HepG2 (cell line): ENCODE data around the gene LRSAM1. TPM values are rescaled to one million over a fixed set of nuclear protein-coding genes. Genes with fewer than 3 reads are reported as not detected.

Source experiments
- FOXO4 ChIP-seq: sonication (generic); formaldehyde crosslinking; conservative IDR thresholded peaks from 2 replicates; pipeline ENCODE4 v1.8.1; 2023; ENCODE audit warnings: missing genetic modification reagents
- GATAD1 ChIP-seq: IDR thresholded peaks from 2 replicates; pipeline ENCODE4 v1.6.1; 2016; ENCODE audit warnings: missing genetic modification reagents, missing compliant biosample characterization
- GTF3A ChIP-seq: sonication (generic); formaldehyde crosslinking; conservative IDR thresholded peaks from 2 replicates; pipeline ENCODE4 v1.4.0; 2020; ENCODE audit warnings: mild to moderate bottlenecking, missing genetic modification reagents
- HNRNPUL1 ChIP-seq: fragments of 200-400 bp; formaldehyde crosslinking; IDR thresholded peaks from 2 replicates; pipeline ENCODE4 v1.6.1; 2017; ENCODE audit warnings: low read depth, mild to moderate bottlenecking, low read length, moderate library complexity
- NCOA1 ChIP-seq: sonication (generic); formaldehyde crosslinking; IDR thresholded peaks from 2 replicates; pipeline ENCODE4 v1.9.0; 2021; ENCODE audit warnings: missing genetic modification reagents
- PITX1 ChIP-seq: sonication (generic); formaldehyde crosslinking; IDR thresholded peaks from 2 replicates; pipeline ENCODE4 v1.5.1; 2020; ENCODE audit warnings: mild to moderate bottlenecking, missing genetic modification reagents
- RORA ChIP-seq: sonication (generic); formaldehyde crosslinking; IDR thresholded peaks from 2 replicates; pipeline ENCODE4 v1.5.0; 2020; ENCODE audit warnings: mild to moderate bottlenecking, missing genetic modification reagents, moderate library complexity
- TEAD3 ChIP-seq: optimal IDR thresholded peaks from 2 replicates; pipeline ENCODE3; 2016; ENCODE audit warnings: borderline replicate concordance
- ZFP1 ChIP-seq: IDR thresholded peaks from 2 replicates; pipeline ENCODE4 v1.6.1; 2016
- ZFP62 ChIP-seq: sonication (generic); formaldehyde crosslinking; IDR thresholded peaks from 2 replicates; pipeline ENCODE4 v1.4.0; 2020; ENCODE audit warnings: missing genetic modification reagents
- ZFP90 ChIP-seq: sonication (generic); formaldehyde crosslinking; IDR thresholded peaks from 2 replicates; pipeline ENCODE4 v1.8.0; 2022; ENCODE audit warnings: missing genetic modification reagents, mild to moderate bottlenecking, inconsistent platforms, borderline replicate concordance
- ZNF180 ChIP-seq: sonication (generic); formaldehyde crosslinking; IDR thresholded peaks from 2 replicates; pipeline ENCODE4 v1.4.0; 2020; ENCODE audit warnings: low read depth, missing genetic modification reagents, borderline replicate concordance
- ZNF282 ChIP-seq: fragments of 450-650 bp; IDR thresholded peaks from 2 replicates; pipeline ENCODE4 v1.6.1; 2018; ENCODE audit not compliant: partially characterized antibody
- ZNF431 ChIP-seq: sonication (generic); formaldehyde crosslinking; IDR thresholded peaks from 2 replicates; pipeline ENCODE4 v1.9.0; 2022; ENCODE audit warnings: missing genetic modification reagents, low read depth, mild to moderate bottlenecking, borderline replicate concordance
- ZNF557 ChIP-seq: sonication (generic); formaldehyde crosslinking; IDR thresholded peaks from 2 replicates; pipeline ENCODE4 v1.4.0; 2020; ENCODE audit warnings: missing genetic modification reagents
- ZNF562 ChIP-seq: sonication (generic); formaldehyde crosslinking; IDR thresholded peaks from 2 replicates; pipeline ENCODE4 v1.8.0; 2022; ENCODE audit warnings: missing genetic modification reagents, borderline replicate concordance
- ZZZ3 ChIP-seq: sonication (generic); formaldehyde crosslinking; IDR thresholded peaks from 2 replicates; pipeline ENCODE4 v1.4.0; 2020; ENCODE audit warnings: missing genetic modification reagents, mild to moderate bottlenecking, borderline replicate concordance
- polyA plus RNA-seq, 8 experiments: library from polyadenylated mRNA; depleted of rRNA in 3 of 8; stranded (reverse) in 7 of 8; unstranded in 1 of 8; fragments of >200 nt; fragmentation: Illumina TruSeq in 4 of 8; extraction: Trizol in 4 of 8; gene quantifications; 2 replicates each; pipeline versions ENCODE4 v1.2.1 to v1.2.3, GENCODE V29; 2011 to 2016; ENCODE audit warnings: low read depth in 4 of 8, missing spikeins in 1 of 8, mixed read lengths in 1 of 8; ENCODE audit not compliant: insufficient read depth in 1 of 8
- total RNA-seq, 5 experiments: library from RNA; depleted of rRNA; stranded (reverse); fragments of >200 nt; fragmentation: Illumina TruSeq; extraction: Trizol; gene quantifications; 2 replicates each; pipeline ENCODE4 v1.2.3, GENCODE V29; 2016; ENCODE audit warnings: low read depth in 1 of 5
- TF ChIP-seq, protein P1 (sequence below): sonication (generic); formaldehyde crosslinking; IDR thresholded peaks from 2 replicates; pipeline ENCODE4 v1.4.0; 2020; ENCODE audit warnings: missing genetic modification reagents
- TF ChIP-seq, protein P2 (sequence below): sonication (generic); formaldehyde crosslinking; IDR thresholded peaks from 2 replicates; pipeline ENCODE4 v1.5.0; 2020; ENCODE audit warnings: missing genetic modification reagents
- TF ChIP-seq, protein P3 (sequence below): sonication (generic); formaldehyde crosslinking; conservative IDR thresholded peaks from 2 replicates; pipeline ENCODE4 v1.4.0; 2020; ENCODE audit warnings: missing genetic modification reagents

The LRSAM1 gene
- total and polyA plus RNA-seq, 2 of the 13 experiments (the other 11 are each of a cell fraction or from before 2014, with no cell fraction given) = 8.7 to 10.2 TPM

DNA sequence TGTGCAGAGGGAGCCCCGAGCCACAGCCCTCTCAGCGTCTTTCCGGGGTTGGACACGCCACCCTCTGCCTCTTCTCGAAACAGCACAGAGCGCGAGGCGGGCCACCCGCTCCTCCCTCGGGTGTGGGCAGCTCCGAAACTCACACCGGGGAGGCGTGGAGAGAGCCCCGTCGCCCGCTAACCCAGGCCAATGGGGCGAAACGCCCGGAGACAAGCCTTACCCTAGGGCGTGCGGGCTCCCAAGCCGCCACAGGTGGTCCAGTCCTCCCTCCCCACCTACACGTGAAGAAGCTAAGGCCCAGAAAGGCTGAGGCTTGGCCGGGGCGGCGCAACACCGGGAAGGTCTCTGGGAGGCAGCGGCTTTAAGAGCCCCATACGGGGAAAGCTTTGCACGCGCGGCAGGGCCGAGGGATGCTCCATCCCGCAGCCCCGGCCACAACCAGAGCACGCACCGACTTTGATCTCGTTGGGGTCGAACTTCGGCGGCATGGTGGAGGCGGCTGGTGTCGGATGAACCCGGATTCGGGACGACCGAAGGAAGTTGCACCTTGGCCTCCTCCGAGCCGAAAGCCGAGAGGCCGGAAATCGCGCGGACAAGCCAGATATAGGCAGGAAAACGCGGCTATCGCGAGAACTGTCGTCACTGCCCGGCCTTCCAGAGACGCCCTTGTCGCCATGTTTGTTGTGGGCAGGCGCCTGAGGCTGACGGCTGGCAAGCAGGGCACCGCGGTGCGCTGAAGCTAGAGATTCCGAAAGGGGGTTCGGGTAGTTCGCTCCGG is at the start of gene LRSAM1, which contains the start of gene RPL12 (continued):
- TF ChIP-seq, protein P1, sequence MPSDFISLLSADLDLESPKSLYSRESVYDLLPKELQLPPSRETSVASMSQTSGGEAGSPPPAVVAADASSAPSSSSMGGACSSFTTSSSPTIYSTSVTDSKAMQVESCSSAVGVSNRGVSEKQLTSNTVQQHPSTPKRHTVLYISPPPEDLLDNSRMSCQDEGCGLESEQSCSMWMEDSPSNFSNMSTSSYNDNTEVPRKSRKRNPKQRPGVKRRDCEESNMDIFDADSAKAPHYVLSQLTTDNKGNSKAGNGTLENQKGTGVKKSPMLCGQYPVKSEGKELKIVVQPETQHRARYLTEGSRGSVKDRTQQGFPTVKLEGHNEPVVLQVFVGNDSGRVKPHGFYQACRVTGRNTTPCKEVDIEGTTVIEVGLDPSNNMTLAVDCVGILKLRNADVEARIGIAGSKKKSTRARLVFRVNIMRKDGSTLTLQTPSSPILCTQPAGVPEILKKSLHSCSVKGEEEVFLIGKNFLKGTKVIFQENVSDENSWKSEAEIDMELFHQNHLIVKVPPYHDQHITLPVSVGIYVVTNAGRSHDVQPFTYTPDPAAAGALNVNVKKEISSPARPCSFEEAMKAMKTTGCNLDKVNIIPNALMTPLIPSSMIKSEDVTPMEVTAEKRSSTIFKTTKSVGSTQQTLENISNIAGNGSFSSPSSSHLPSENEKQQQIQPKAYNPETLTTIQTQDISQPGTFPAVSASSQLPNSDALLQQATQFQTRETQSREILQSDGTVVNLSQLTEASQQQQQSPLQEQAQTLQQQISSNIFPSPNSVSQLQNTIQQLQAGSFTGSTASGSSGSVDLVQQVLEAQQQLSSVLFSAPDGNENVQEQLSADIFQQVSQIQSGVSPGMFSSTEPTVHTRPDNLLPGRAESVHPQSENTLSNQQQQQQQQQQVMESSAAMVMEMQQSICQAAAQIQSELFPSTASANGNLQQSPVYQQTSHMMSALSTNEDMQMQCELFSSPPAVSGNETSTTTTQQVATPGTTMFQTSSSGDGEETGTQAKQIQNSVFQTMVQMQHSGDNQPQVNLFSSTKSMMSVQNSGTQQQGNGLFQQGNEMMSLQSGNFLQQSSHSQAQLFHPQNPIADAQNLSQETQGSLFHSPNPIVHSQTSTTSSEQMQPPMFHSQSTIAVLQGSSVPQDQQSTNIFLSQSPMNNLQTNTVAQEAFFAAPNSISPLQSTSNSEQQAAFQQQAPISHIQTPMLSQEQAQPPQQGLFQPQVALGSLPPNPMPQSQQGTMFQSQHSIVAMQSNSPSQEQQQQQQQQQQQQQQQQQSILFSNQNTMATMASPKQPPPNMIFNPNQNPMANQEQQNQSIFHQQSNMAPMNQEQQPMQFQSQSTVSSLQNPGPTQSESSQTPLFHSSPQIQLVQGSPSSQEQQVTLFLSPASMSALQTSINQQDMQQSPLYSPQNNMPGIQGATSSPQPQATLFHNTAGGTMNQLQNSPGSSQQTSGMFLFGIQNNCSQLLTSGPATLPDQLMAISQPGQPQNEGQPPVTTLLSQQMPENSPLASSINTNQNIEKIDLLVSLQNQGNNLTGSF (CRISPR knock-in tag) = 0 out of 2 replicates have a peak, but pooled peaks have one; percentile 20
- TF ChIP-seq FOXO4 (CRISPR knock-in tag) = no peak
- peak; percentile 89 for TF ChIP-seq GATAD1 (CRISPR knock-in tag)
- no peak for TF ChIP-seq ZNF282
- no peak for TF ChIP-seq ZNF562
- TF ChIP-seq PITX1 = peak; percentile 51; the same call in 1 of the 2 replicates
- TF ChIP-seq, protein P2, sequence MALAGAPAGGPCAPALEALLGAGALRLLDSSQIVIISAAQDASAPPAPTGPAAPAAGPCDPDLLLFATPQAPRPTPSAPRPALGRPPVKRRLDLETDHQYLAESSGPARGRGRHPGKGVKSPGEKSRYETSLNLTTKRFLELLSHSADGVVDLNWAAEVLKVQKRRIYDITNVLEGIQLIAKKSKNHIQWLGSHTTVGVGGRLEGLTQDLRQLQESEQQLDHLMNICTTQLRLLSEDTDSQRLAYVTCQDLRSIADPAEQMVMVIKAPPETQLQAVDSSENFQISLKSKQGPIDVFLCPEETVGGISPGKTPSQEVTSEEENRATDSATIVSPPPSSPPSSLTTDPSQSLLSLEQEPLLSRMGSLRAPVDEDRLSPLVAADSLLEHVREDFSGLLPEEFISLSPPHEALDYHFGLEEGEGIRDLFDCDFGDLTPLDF (CRISPR knock-in tag) = peak; percentile 58; the same call in 1 of the 2 replicates
- TF ChIP-seq TEAD3 (CRISPR knock-in tag) = peak; percentile 63
- peak; percentile 97; the same call in 1 of the 2 replicates for TF ChIP-seq GTF3A (CRISPR knock-in tag)
- peak; percentile 52; the same call in 1 of the 2 replicates for TF ChIP-seq ZNF180 (CRISPR knock-in tag)
- TF ChIP-seq ZFP1 (CRISPR knock-in tag) = peak; percentile 53; the same call in 1 of the 2 replicates
- 0 out of 2 replicates have a peak, but pooled peaks have one; percentile 20 for TF ChIP-seq ZFP62 (CRISPR knock-in tag)
- 0 out of 2 replicates have a peak, but pooled peaks have one; percentile 76 for TF ChIP-seq NCOA1
- TF ChIP-seq ZNF557 (CRISPR knock-in tag) = no peak
- no peak for TF ChIP-seq RORA (CRISPR knock-in tag)
- 0 out of 2 replicates have a peak, but pooled peaks have one; percentile 46 for TF ChIP-seq ZNF431
- peak; percentile 99 for TF ChIP-seq ZZZ3 (CRISPR knock-in tag)
- TF ChIP-seq ZFP90 (CRISPR knock-in tag) = no peak; the same call in none of the 2 replicates
- TF ChIP-seq, protein P3, sequence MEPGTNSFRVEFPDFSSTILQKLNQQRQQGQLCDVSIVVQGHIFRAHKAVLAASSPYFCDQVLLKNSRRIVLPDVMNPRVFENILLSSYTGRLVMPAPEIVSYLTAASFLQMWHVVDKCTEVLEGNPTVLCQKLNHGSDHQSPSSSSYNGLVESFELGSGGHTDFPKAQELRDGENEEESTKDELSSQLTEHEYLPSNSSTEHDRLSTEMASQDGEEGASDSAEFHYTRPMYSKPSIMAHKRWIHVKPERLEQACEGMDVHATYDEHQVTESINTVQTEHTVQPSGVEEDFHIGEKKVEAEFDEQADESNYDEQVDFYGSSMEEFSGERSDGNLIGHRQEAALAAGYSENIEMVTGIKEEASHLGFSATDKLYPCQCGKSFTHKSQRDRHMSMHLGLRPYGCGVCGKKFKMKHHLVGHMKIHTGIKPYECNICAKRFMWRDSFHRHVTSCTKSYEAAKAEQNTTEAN (CRISPR knock-in tag) = peak; percentile 71; the same call in 1 of the 2 replicates
- TF ChIP-seq HNRNPUL1 = no peak
